Erythroblast (primary cell): Measurements from ENCODE around the gene SHANK1.

ENCODE experiments used
- GATA1 ChIP-seq: IDR thresholded peaks from 2 replicates; pipeline ENCODE4 v1.6.1; 2011; ENCODE audit warnings: low read depth, mild to moderate bottlenecking, control low read depth, low read length, moderate library complexity
- POLR2A ChIP-seq: IDR thresholded peaks from 2 replicates; pipeline ENCODE4 v1.6.1; 2011; ENCODE audit warnings: mild to moderate bottlenecking, low read length

DNA sequence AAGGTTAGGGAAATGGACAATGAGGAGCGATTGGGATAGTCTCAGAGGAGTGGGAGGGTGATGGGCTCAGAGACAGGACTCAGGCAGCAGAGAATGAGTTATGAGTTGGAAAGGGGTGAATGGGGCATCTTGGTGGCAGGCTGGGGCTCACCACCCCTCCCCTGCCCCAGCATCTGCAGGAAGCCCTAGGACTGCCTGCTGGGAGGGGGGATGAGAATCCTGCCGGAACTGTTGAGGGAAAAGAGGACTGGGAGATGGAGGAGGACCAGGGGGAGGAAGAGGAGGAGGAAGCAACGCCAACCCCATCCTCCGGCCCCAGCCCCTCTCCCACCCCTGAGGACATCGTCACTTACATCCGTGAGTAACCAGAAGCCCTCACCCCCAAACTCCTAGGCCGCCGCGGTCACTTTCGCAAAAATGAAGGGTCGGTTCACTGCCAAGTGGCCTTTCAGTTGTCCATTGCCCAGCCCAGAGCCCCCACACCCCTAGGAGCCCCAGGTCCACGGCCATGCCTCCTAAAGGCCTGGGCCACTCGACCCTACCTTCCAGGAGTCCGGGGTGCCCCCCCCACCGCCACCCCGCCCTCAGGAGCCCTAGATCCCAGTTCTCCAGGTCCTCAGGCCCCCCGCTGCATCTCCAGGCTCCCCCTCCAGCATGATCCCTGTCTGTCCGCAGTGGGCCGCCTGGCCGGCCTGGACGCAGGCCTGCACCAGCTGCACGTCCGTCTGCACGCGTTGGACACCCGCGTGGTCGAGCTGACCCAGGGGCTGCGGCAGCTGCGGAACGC is 4.3 kb upstream of the SHANK1 start:
- TF ChIP-seq POLR2A: no peak
- no peak for TF ChIP-seq GATA1
